Lung (tissue), 12 donors: Measurements from ENCODE around the gene LCLAT1. TPM values are rescaled to one million over a fixed set of nuclear protein-coding genes. Genes with fewer than 3 reads are reported as not detected.

Source experiments
- ATAC-seq: fragments of 200-7000 bp; cut with Tn5 transposase; one replicate; pipeline ENCODE4 v1.9.1; 2020; ENCODE audit warnings: moderate number of reproducible peaks; ENCODE audit not compliant: insufficient read depth, low FRiP score
- DNase-seq, 3 donors: peaks; one replicate each; pipeline ENCODE4 v3.0.0-alpha.2; 2013 to 2017
- H3K27ac ChIP-seq, 2 donors: one replicate each; pipeline ENCODE4 v1.5.1; 2013; ENCODE audit warnings: mild to moderate bottlenecking in 2 of 2, moderate library complexity in 2 of 2, control low read depth in 1 of 2, inconsistent platforms in 1 of 2, low read depth in 1 of 2, low read length in 1 of 2
- H3K27me3 ChIP-seq, 3 donors: one replicate each; pipeline ENCODE4 v1.5.1; 2013; ENCODE audit warnings: low read length in 2 of 3; ENCODE audit not compliant: control insufficient read depth in 3 of 3, insufficient read depth in 3 of 3
- H3K36me3 ChIP-seq, 4 donors: one replicate each; pipeline ENCODE4 v1.5.1; 2013; ENCODE audit warnings: low read length in 4 of 4, mild to moderate bottlenecking in 1 of 4, moderate library complexity in 1 of 4; ENCODE audit not compliant: control insufficient read depth in 4 of 4, insufficient read depth in 4 of 4
- H3K4me1 ChIP-seq, 5 donors: one replicate each; pipeline ENCODE4 v1.5.1; 2013; ENCODE audit warnings: low read length in 5 of 5, mild to moderate bottlenecking in 2 of 5, moderate library complexity in 1 of 5; ENCODE audit not compliant: control insufficient read depth in 5 of 5, insufficient read depth in 5 of 5
- H3K4me3 ChIP-seq: one replicate; pipeline ENCODE4 v1.5.1; 2013; ENCODE audit warnings: mild to moderate bottlenecking, control low read depth, moderate library complexity
- H3K9ac ChIP-seq, 2 donors: one replicate each; pipeline ENCODE4 v1.5.1; 2013; ENCODE audit warnings: low read length in 2 of 2, control low read depth in 1 of 2; ENCODE audit not compliant: insufficient read depth in 1 of 2
- H3K9me3 ChIP-seq, 4 donors: one replicate each; pipeline ENCODE4 v1.5.1; 2013; ENCODE audit warnings: low read length in 3 of 4, mild to moderate bottlenecking in 1 of 4, moderate library complexity in 1 of 4; ENCODE audit not compliant: control insufficient read depth in 4 of 4, insufficient read depth in 3 of 4
- CTCF ChIP-seq: IDR thresholded peaks from 2 replicates; pipeline ENCODE4 v1.5.1; 2012; ENCODE audit warnings: mild to moderate bottlenecking; ENCODE audit errors: control extremely low read depth, extremely low read depth
- WGBS, 2 donors: extraction: QIAGEN DNeasy Blood & Tissue Kit; methylation state at CpG; one replicate each; pipeline ENCODE4 v1.1.7; 2013; 5-methylcytosine and 5-hydroxymethylcytosine counted together
- polyA plus RNA-seq, 2 donors: library from polyadenylated mRNA; stranded (reverse); fragments of 200-250 nt; gene quantifications; one replicate each; pipeline ENCODE4 v1.2.1, GENCODE V29; 2013
- total RNA-seq, 2 donors: library from RNA; depleted of rRNA in 1 of 2; stranded (reverse); fragments of >200 nt in 1 of 2; gene quantifications; one replicate each; pipeline ENCODE4 v1.2.1, GENCODE V29; 2014 to 2021
- donor health status: control.
- donor health status: control.
- donor health status: Bipolar disorder and iron deficiency.
- donor health status: healthy.
- donor health status: DM: yes; HTN: yes; CAD: no.

LCLAT1 gene
- total and polyA plus RNA-seq, 4 donors, result 2.4 to 24.2 (median 10.8) TPM

- Histone ChIP-seq H3K9me3 (no peaks in the 10 kb centered on the region), H3K4me1 (peaks cover 0 to 14% (median 0%) of the 10 kb centered on the region in 5 donors), H3K27ac (no peak overlapping the region), H3K4me3 (no peak overlapping the region), H3K9ac (no peak overlapping the region), H3K36me3 (peaks cover 0 to 10% (median 2%) of the 10 kb centered on the region in 4 donors), H3K27me3 (no peaks in the 10 kb centered on the region)
- ATAC-seq (no peak), DNase-seq (no peak)
- TF ChIP-seq CTCF, result no peak
- WGBS, 2 donors, result 80 to 86% methylated on average over 1 of the region's 1 CpG
These were observed 173.1 kb downstream of the LCLAT1 start for GRCh38 chr2:30620102-30620501.

GRCh38 chr2:30621836-30622235 is 174.8 kb downstream of the LCLAT1 start:
- TF ChIP-seq CTCF, result no peak
- Histone ChIP-seq H3K27me3 (no peaks in the 10 kb centered on the region), H3K27ac (no peak overlapping the region), H3K9ac (no peak overlapping the region), H3K4me1 (peaks cover 0 to 12% (median 0%) of the 10 kb centered on the region in 5 donors), H3K4me3 (no peak overlapping the region), H3K36me3 (peaks cover 0 to 10% (median 2%) of the 10 kb centered on the region in 4 donors), H3K9me3 (no peaks in the 10 kb centered on the region)
- DNase-seq, result no peak
- no peak for ATAC-seq
- 96 to 97% methylated on average over 5 of the region's 5 CpGs for WGBS, 2 donors

GRCh38 chr2:30622452-30622851 is 175.4 kb downstream of the LCLAT1 start:
- DNase-seq (peak in 2 of 3 donors; percentile 29 to 46), ATAC-seq (no peak)
- TF ChIP-seq CTCF, result no peak
- 70 to 88% methylated on average over 4 of the region's 4 CpGs for WGBS, 2 donors
- no peaks in the 10 kb centered on the region for H3K27me3 ChIP-seq
- peaks cover 0 to 12% (median 0%) of the 10 kb centered on the region in 5 donors for H3K4me1 ChIP-seq
- H3K27ac ChIP-seq, result no peak overlapping the region
- peaks cover 0 to 10% (median 2%) of the 10 kb centered on the region in 4 donors for H3K36me3 ChIP-seq
- H3K9ac ChIP-seq, result no peak overlapping the region
- H3K4me3 ChIP-seq, result no peak overlapping the region
- no peaks in the 10 kb centered on the region for H3K9me3 ChIP-seq

GRCh38 chr2:30625276-30625675 is 178.2 kb downstream of the LCLAT1 start:
- no peak for ATAC-seq
- H3K27ac ChIP-seq, result peak overlapping the region in 1 of 2 donors; percentile 85

More at GRCh38 chr2:30625276-30625675, 178.2 kb downstream of the LCLAT1 start:
- Histone ChIP-seq H3K4me1 (peaks cover 0 to 5% (median 0%) of the 10 kb centered on the region in 5 donors), H3K27me3 (no peaks in the 10 kb centered on the region), H3K9me3 (no peaks in the 10 kb centered on the region), H3K36me3 (peaks cover 0 to 10% (median 2%) of the 10 kb centered on the region in 4 donors), H3K9ac (no peak overlapping the region), H3K4me3 (no peak overlapping the region)
- no peak for TF ChIP-seq CTCF
- DNase-seq, result no peak
